Measurements from ENCODE around the gene EPS15. TPM values are rescaled to one million over a fixed set of nuclear protein-coding genes. Genes with fewer than 3 reads are reported as not detected.

The EPS15 gene
- total and polyA plus RNA-seq, 10 of the 15 experiments (the other 5 are each of a cell fraction or from before 2014, with no cell fraction given), result 24.7 to 87.8 (median 56.3) TPM

DNA sequence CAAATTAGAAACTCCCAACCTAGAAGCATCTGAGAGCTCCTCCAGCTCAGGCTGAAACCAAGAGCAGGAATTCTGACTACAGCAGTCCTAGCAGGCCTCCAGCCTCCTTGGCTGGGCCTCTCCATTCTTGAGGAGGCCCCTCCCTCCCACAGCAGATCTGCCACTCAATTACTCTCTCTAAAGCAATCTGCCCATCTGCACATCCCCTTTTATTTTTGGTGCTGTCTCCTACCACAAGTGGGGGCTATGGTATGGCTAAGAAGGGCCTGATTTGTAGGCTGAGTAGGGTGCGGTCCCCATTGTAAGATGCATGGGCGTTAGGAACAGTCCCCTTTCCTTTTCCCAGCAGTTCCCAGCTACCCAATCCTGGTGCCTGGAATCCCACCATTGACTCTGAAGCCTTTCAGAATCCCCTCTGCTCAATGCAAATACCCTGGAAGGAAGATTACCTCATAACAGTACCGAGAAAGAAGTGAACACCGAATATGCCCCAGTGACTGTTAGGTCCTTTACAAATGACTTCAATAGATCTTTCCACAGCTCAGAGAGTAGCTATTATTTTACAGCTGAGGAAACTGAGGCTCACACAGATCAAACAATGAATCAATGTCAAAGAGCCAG is 177.1 kb downstream of the EPS15 start (continued):
- TF ChIP-seq PBX3 (IDR thresholded peaks at IDR 0.05; ENCODE audit: insufficient replicate concordance, low read depth, low read length), result peak; percentile 81
- TF ChIP-seq ZNF274 (IDR thresholded peaks at IDR 0.05; ENCODE audit: insufficient read depth, insufficient read length), result no peak
- TF ChIP-seq ZNF24 (IDR thresholded peaks at IDR 0.05), result no peak
- no peak for TF ChIP-seq HDGF (IDR thresholded peaks at IDR 0.05)
- no peak for TF ChIP-seq SREBF1 (IDR thresholded peaks at IDR 0.05; ENCODE audit: low read length)
- TF ChIP-seq, protein P1, sequence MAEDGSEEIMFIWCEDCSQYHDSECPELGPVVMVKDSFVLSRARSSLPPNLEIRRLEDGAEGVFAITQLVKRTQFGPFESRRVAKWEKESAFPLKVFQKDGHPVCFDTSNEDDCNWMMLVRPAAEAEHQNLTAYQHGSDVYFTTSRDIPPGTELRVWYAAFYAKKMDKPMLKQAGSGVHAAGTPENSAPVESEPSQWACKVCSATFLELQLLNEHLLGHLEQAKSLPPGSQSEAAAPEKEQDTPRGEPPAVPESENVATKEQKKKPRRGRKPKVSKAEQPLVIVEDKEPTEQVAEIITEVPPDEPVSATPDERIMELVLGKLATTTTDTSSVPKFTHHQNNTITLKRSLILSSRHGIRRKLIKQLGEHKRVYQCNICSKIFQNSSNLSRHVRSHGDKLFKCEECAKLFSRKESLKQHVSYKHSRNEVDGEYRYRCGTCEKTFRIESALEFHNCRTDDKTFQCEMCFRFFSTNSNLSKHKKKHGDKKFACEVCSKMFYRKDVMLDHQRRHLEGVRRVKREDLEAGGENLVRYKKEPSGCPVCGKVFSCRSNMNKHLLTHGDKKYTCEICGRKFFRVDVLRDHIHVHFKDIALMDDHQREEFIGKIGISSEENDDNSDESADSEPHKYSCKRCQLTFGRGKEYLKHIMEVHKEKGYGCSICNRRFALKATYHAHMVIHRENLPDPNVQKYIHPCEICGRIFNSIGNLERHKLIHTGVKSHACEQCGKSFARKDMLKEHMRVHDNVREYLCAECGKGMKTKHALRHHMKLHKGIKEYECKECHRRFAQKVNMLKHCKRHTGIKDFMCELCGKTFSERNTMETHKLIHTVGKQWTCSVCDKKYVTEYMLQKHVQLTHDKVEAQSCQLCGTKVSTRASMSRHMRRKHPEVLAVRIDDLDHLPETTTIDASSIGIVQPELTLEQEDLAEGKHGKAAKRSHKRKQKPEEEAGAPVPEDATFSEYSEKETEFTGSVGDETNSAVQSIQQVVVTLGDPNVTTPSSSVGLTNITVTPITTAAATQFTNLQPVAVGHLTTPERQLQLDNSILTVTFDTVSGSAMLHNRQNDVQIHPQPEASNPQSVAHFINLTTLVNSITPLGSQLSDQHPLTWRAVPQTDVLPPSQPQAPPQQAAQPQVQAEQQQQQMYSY (CRISPR knock-in tag; IDR thresholded peaks at IDR 0.05), result no peak
- no peak for TF ChIP-seq MEF2A (IDR thresholded peaks at IDR 0.05; ENCODE audit: insufficient read depth, low read depth, low read length)
- TF ChIP-seq CBX5 (IDR thresholded peaks at IDR 0.05; ENCODE audit: low read depth), result no peak
- no peak for TF ChIP-seq HDAC2 (IDR thresholded peaks at IDR 0.05)
- no peak for TF ChIP-seq BRCA1 (IDR thresholded peaks at IDR 0.05; ENCODE audit: low read depth, low read length)
- no peak for TF ChIP-seq CHD1 (IDR thresholded peaks at IDR 0.05; ENCODE audit: low read depth, low read length)
- TF ChIP-seq, protein P2, sequence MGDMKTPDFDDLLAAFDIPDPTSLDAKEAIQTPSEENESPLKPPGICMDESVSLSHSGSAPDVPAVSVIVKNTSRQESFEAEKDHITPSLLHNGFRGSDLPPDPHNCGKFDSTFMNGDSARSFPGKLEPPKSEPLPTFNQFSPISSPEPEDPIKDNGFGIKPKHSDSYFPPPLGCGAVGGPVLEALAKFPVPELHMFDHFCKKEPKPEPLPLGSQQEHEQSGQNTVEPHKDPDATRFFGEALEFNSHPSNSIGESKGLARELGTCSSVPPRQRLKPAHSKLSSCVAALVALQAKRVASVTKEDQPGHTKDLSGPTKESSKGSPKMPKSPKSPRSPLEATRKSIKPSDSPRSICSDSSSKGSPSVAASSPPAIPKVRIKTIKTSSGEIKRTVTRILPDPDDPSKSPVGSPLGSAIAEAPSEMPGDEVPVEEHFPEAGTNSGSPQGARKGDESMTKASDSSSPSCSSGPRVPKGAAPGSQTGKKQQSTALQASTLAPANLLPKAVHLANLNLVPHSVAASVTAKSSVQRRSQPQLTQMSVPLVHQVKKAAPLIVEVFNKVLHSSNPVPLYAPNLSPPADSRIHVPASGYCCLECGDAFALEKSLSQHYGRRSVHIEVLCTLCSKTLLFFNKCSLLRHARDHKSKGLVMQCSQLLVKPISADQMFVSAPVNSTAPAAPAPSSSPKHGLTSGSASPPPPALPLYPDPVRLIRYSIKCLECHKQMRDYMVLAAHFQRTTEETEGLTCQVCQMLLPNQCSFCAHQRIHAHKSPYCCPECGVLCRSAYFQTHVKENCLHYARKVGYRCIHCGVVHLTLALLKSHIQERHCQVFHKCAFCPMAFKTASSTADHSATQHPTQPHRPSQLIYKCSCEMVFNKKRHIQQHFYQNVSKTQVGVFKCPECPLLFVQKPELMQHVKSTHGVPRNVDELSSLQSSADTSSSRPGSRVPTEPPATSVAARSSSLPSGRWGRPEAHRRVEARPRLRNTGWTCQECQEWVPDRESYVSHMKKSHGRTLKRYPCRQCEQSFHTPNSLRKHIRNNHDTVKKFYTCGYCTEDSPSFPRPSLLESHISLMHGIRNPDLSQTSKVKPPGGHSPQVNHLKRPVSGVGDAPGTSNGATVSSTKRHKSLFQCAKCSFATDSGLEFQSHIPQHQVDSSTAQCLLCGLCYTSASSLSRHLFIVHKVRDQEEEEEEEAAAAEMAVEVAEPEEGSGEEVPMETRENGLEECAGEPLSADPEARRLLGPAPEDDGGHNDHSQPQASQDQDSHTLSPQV (IDR thresholded peaks at IDR 0.05), result no peak
- TF ChIP-seq SMARCA5 (IDR thresholded peaks at IDR 0.05), result no peak
- TF ChIP-seq ZSCAN29 (IDR thresholded peaks at IDR 0.05), result no peak
- no peak for TF ChIP-seq NR2F1 (conservative IDR thresholded peaks at IDR 0.05)
- TF ChIP-seq, protein P3, sequence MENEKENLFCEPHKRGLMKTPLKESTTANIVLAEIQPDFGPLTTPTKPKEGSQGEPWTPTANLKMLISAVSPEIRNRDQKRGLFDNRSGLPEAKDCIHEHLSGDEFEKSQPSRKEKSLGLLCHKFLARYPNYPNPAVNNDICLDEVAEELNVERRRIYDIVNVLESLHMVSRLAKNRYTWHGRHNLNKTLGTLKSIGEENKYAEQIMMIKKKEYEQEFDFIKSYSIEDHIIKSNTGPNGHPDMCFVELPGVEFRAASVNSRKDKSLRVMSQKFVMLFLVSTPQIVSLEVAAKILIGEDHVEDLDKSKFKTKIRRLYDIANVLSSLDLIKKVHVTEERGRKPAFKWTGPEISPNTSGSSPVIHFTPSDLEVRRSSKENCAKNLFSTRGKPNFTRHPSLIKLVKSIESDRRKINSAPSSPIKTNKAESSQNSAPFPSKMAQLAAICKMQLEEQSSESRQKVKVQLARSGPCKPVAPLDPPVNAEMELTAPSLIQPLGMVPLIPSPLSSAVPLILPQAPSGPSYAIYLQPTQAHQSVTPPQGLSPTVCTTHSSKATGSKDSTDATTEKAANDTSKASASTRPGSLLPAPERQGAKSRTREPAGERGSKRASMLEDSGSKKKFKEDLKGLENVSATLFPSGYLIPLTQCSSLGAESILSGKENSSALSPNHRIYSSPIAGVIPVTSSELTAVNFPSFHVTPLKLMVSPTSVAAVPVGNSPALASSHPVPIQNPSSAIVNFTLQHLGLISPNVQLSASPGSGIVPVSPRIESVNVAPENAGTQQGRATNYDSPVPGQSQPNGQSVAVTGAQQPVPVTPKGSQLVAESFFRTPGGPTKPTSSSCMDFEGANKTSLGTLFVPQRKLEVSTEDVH (IDR thresholded peaks at IDR 0.05; ENCODE audit: low read depth, partially characterized antibody), result no peak
- no peak for TF ChIP-seq DPF2 (IDR thresholded peaks at IDR 0.05)
- TF ChIP-seq NBN (IDR thresholded peaks at IDR 0.05), result no peak
- TF ChIP-seq WRNIP1 (IDR thresholded peaks at IDR 0.05; ENCODE audit: borderline replicate concordance, low read depth, low read length), result no peak
